GM12878 (cell line): ENCODE measurements around the gene SCAI. TPM values are rescaled to one million over a fixed set of nuclear protein-coding genes. Genes with fewer than 3 reads are reported as not detected.

Source experiments
- EGR1 ChIP-seq, 2 experiments: IDR thresholded peaks; 1 replicate in 1 of 2; 2 replicates in 1 of 2; pipeline ENCODE4 v1.6.1; 2011 to 2012; ENCODE audit warnings: low read depth in 2 of 2, low read length in 2 of 2, borderline replicate concordance in 1 of 2, mild to moderate bottlenecking in 1 of 2, moderate library complexity in 1 of 2
- FOXM1 ChIP-seq: IDR thresholded peaks from 2 replicates; pipeline ENCODE4 v1.6.1; 2012; ENCODE audit warnings: low read depth, mild to moderate bottlenecking, inconsistent platforms, low read length, moderate library complexity
- JUNB ChIP-seq: IDR thresholded peaks from 2 replicates; pipeline ENCODE4 v1.6.1; 2016; ENCODE audit warnings: antibody characterized with exemption, mild to moderate bottlenecking
- KLF5 ChIP-seq: fragments of 450-650 bp; IDR thresholded peaks from 2 replicates; pipeline ENCODE4 v1.6.1; 2014; ENCODE audit warnings: mild to moderate bottlenecking; ENCODE audit not compliant: partially characterized antibody
- LARP7 ChIP-seq: fragments of 450-650 bp; IDR thresholded peaks from 2 replicates; pipeline ENCODE4 v1.6.1; 2017; ENCODE audit warnings: mild to moderate bottlenecking
- MEF2A ChIP-seq: IDR thresholded peaks from 2 replicates; pipeline ENCODE4 v1.6.1; 2011; ENCODE audit warnings: low read depth, mild to moderate bottlenecking, low read length, moderate library complexity; ENCODE audit not compliant: insufficient read depth
- MXI1 ChIP-seq: fragments of 150-350 bp; IDR thresholded peaks from 2 replicates; pipeline ENCODE4 v1.6.1; 2011; ENCODE audit warnings: low read depth, mild to moderate bottlenecking, inconsistent platforms, low read length, improper control_type of control experiment
- NR2C1 ChIP-seq: fragments of 450-650 bp; IDR thresholded peaks from 2 replicates; pipeline ENCODE4 v1.6.1; 2017; ENCODE audit warnings: antibody characterized with exemption, mild to moderate bottlenecking, moderate library complexity
- POLR2A ChIP-seq: IDR thresholded peaks from 2 replicates; pipeline ENCODE4 v1.6.1; 2011; ENCODE audit warnings: low read depth, mild to moderate bottlenecking, low read length
- RFX5 ChIP-seq: IDR thresholded peaks from 2 replicates; pipeline ENCODE4 v1.6.1; 2011; ENCODE audit warnings: low read depth, low read length, improper control_type of control experiment
- STAT3 ChIP-seq: IDR thresholded peaks from 2 replicates; pipeline ENCODE4 v1.6.1; 2011; ENCODE audit warnings: low read depth, low read length, improper control_type of control experiment
- TARDBP ChIP-seq: IDR thresholded peaks from 2 replicates; pipeline ENCODE4 v1.6.1; 2016; ENCODE audit warnings: borderline replicate concordance
- ZNF24 ChIP-seq: fragments of 450-650 bp; IDR thresholded peaks from 2 replicates; pipeline ENCODE4 v1.6.1; 2017; ENCODE audit warnings: antibody characterized with exemption, mild to moderate bottlenecking
- polyA plus RNA-seq, 11 experiments: library from polyadenylated mRNA; depleted of rRNA in 4 of 11; unstranded in 6 of 11; stranded (reverse) in 5 of 11; fragments of >200 nt; fragmentation: Nextera tagmentation in 4 of 11; fragmentation: Illumina TruSeq in 1 of 11; extraction: Ambion mirVana in 4 of 11; extraction: Trizol in 1 of 11; gene quantifications; 1 replicate in 1 of 11; 2 replicates in 10 of 11; pipeline versions ENCODE4 v1.2.1 to v1.2.3, GENCODE V29; 2011 to 2016; ENCODE audit warnings: inconsistent platforms in 2 of 11, missing spikeins in 2 of 11, low read depth in 1 of 11
- total RNA-seq, 4 experiments: library from RNA; depleted of rRNA in 3 of 4; stranded (reverse); fragments of >200 nt in 3 of 4; fragmentation: Illumina TruSeq in 1 of 4; extraction: Trizol in 1 of 4; gene quantifications; 2 replicates each; pipeline versions ENCODE4 v1.2.1 to v1.2.3, GENCODE V29; 2013 to 2021
- TF ChIP-seq, protein P1 (sequence below): IDR thresholded peaks from 2 replicates; pipeline ENCODE4 v1.6.1; 2011; ENCODE audit warnings: borderline replicate concordance, low read depth, mild to moderate bottlenecking, moderate library complexity, mixed read lengths, low read length; ENCODE audit not compliant: insufficient read depth; ENCODE audit errors: extremely low read length
- TF ChIP-seq, protein P2 (sequence below): IDR thresholded peaks from 2 replicates; pipeline ENCODE4 v1.6.1; 2011; ENCODE audit warnings: mild to moderate bottlenecking, low read depth, low read length, moderate library complexity; ENCODE audit not compliant: insufficient replicate concordance
- TF ChIP-seq, protein P3 (sequence below): fragments of 450-650 bp; IDR thresholded peaks from 2 replicates; pipeline ENCODE4 v1.6.1; 2017; ENCODE audit warnings: low read depth, mild to moderate bottlenecking, moderate library complexity
- TF ChIP-seq, protein P4 (sequence below): fragments of 450-650 bp; IDR thresholded peaks from 2 replicates; pipeline ENCODE4 v1.6.1; 2016; ENCODE audit warnings: mild to moderate bottlenecking, moderate library complexity, borderline replicate concordance
- TF ChIP-seq, protein P5 (sequence below): fragments of 450-650 bp; formaldehyde crosslinking; IDR thresholded peaks from 2 replicates; pipeline ENCODE4 v1.5.0; 2022; ENCODE audit warnings: mild to moderate bottlenecking, missing genetic modification characterization

Gene SCAI
- total and polyA plus RNA-seq, 10 of the 15 experiments (the other 5 are each of a cell fraction or from before 2014, with no cell fraction given), result 0.52 to 8.8 (median 5.1) TPM

DNA sequence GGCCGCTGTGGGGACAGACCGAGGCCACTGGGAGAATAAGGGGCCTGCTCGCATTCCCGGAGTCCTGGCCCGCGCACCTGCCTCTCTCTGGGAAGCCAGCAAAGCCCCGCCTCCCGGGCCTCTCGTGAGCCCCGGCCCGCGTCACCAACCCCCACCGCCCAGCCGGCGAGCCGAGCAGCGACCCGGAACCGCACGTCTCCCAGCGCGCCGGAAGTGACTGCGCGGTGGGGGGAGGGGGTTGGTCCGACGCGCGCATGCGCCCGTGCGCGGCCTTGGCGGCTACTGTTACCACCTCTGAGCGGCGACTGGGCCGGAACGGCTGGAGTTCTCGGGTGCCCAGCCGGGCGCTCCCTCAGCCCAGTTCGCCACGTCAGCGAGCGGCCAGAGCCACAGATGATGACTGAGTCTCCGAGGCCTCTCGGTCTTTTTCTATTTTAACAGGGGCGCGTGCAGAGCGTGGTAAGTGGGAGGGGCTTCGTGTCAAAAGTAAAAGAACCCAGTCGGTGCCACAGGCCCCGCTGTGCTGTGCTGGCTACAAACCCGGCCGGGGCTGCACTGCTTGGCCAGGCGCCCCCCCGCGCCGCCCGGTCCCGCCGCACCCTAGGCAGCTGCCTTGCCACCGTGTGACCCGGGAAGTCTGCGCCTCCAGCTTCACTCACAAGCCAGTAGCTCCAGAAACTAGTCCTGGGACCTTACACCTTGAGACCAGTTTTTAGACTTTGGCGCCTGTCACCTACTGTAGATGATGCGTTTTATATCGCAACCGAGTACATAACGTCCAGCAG is 202.2 kb downstream of the SCAI start, which contains the start of gene GOLGA1 (continued):
- TF ChIP-seq LARP7, result peak; percentile 76
- no peak; the same call in 1 of the 2 replicates for TF ChIP-seq MXI1
- peak; percentile 96 for TF ChIP-seq NR2C1
- no peak for TF ChIP-seq EGR1 (IDR thresholded peaks at IDR 0.05; ENCODE audit: borderline replicate concordance in 1 of 2, low read depth in 2 of 2, low read length in 2 of 2)
- TF ChIP-seq STAT3, result no peak
- peak; percentile 96 for TF ChIP-seq POLR2A
- peak; percentile 74; the same call in 1 of the 2 replicates for TF ChIP-seq TARDBP
- TF ChIP-seq, protein P1, sequence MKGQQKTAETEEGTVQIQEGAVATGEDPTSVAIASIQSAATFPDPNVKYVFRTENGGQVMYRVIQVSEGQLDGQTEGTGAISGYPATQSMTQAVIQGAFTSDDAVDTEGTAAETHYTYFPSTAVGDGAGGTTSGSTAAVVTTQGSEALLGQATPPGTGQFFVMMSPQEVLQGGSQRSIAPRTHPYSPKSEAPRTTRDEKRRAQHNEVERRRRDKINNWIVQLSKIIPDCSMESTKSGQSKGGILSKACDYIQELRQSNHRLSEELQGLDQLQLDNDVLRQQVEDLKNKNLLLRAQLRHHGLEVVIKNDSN, result no peak
- TF ChIP-seq, protein P2, sequence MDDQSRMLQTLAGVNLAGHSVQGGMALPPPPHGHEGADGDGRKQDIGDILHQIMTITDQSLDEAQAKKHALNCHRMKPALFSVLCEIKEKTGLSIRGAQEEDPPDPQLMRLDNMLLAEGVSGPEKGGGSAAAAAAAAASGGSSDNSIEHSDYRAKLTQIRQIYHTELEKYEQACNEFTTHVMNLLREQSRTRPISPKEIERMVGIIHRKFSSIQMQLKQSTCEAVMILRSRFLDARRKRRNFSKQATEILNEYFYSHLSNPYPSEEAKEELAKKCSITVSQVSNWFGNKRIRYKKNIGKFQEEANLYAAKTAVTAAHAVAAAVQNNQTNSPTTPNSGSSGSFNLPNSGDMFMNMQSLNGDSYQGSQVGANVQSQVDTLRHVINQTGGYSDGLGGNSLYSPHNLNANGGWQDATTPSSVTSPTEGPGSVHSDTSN, result no peak
- no peak for TF ChIP-seq JUNB
- TF ChIP-seq ZNF24, result no peak
- no peak for TF ChIP-seq KLF5
- TF ChIP-seq, protein P3, sequence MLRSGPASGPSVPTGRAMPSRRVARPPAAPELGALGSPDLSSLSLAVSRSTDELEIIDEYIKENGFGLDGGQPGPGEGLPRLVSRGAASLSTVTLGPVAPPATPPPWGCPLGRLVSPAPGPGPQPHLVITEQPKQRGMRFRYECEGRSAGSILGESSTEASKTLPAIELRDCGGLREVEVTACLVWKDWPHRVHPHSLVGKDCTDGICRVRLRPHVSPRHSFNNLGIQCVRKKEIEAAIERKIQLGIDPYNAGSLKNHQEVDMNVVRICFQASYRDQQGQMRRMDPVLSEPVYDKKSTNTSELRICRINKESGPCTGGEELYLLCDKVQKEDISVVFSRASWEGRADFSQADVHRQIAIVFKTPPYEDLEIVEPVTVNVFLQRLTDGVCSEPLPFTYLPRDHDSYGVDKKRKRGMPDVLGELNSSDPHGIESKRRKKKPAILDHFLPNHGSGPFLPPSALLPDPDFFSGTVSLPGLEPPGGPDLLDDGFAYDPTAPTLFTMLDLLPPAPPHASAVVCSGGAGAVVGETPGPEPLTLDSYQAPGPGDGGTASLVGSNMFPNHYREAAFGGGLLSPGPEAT, result no peak
- TF ChIP-seq MEF2A, result no peak
- TF ChIP-seq, protein P4, sequence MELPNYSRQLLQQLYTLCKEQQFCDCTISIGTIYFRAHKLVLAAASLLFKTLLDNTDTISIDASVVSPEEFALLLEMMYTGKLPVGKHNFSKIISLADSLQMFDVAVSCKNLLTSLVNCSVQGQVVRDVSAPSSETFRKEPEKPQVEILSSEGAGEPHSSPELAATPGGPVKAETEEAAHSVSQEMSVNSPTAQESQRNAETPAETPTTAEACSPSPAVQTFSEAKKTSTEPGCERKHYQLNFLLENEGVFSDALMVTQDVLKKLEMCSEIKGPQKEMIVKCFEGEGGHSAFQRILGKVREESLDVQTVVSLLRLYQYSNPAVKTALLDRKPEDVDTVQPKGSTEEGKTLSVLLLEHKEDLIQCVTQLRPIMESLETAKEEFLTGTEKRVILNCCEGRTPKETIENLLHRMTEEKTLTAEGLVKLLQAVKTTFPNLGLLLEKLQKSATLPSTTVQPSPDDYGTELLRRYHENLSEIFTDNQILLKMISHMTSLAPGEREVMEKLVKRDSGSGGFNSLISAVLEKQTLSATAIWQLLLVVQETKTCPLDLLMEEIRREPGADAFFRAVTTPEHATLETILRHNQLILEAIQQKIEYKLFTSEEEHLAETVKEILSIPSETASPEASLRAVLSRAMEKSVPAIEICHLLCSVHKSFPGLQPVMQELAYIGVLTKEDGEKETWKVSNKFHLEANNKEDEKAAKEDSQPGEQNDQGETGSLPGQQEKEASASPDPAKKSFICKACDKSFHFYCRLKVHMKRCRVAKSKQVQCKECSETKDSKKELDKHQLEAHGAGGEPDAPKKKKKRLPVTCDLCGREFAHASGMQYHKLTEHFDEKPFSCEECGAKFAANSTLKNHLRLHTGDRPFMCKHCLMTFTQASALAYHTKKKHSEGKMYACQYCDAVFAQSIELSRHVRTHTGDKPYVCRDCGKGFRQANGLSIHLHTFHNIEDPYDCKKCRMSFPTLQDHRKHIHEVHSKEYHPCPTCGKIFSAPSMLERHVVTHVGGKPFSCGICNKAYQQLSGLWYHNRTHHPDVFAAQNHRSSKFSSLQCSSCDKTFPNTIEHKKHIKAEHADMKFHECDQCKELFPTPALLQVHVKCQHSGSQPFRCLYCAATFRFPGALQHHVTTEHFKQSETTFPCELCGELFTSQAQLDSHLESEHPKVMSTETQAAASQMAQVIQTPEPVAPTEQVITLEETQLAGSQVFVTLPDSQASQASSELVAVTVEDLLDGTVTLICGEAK, result peak; percentile 86
- no peak for TF ChIP-seq RFX5
- TF ChIP-seq, protein P5, sequence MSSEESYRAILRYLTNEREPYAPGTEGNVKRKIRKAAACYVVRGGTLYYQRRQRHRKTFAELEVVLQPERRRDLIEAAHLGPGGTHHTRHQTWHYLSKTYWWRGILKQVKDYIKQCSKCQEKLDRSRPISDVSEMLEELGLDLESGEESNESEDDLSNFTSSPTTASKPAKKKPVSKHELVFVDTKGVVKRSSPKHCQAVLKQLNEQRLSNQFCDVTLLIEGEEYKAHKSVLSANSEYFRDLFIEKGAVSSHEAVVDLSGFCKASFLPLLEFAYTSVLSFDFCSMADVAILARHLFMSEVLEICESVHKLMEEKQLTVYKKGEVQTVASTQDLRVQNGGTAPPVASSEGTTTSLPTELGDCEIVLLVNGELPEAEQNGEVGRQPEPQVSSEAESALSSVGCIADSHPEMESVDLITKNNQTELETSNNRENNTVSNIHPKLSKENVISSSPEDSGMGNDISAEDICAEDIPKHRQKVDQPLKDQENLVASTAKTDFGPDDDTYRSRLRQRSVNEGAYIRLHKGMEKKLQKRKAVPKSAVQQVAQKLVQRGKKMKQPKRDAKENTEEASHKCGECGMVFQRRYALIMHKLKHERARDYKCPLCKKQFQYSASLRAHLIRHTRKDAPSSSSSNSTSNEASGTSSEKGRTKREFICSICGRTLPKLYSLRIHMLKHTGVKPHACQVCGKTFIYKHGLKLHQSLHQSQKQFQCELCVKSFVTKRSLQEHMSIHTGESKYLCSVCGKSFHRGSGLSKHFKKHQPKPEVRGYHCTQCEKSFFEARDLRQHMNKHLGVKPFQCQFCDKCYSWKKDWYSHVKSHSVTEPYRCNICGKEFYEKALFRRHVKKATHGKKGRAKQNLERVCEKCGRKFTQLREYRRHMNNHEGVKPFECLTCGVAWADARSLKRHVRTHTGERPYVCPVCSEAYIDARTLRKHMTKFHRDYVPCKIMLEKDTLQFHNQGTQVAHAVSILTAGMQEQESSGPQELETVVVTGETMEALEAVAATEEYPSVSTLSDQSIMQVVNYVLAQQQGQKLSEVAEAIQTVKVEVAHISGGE (CRISPR knock-in tag), result no peak
- TF ChIP-seq FOXM1, result 0 out of 2 replicates have a peak, but pooled peaks have one; percentile 10
